Stimulated activated effector memory CD8-positive, alpha-beta T cell treated with anti-CD3 and anti-CD28 coated beads, Interleukin-12 subunit alpha, Interleukin-12 subunit beta, amount 100 ng/mL, for 72 hours (primary cell): ENCODE results near the gene FUT1.
"Not testable (repeated sequence)": the region's sequence is repeated elsewhere in the genome, so short reads cannot be mapped to it uniquely, and the experiment has no call there.

Experiments used
- ATAC-seq: fragments of 150-1000 bp; cut with Tn5 transposase; 2 replicates; pipeline ENCODE4 v1.10.0; 2021
- DNase-seq, 2 donors: peaks; one replicate each; pipeline ENCODE4 v3.0.0; 2021 to 2022; ENCODE audit warnings: low spot score in 2 of 2
- H3K27ac Mint-ChIP-seq: one replicate; pipeline ENCODE4 v1.8.0; 2022; ENCODE audit warnings: mild to moderate bottlenecking, mixed read lengths
- H3K36me3 Mint-ChIP-seq: one replicate; pipeline ENCODE4 v1.8.0; 2022; ENCODE audit warnings: mild to moderate bottlenecking, mixed read lengths
- H3K4me1 Mint-ChIP-seq: one replicate; pipeline ENCODE4 v1.8.0; 2022; ENCODE audit warnings: mixed read lengths
- H3K4me3 Mint-ChIP-seq: one replicate; pipeline ENCODE4 v1.8.0; 2022; ENCODE audit warnings: mild to moderate bottlenecking, mixed read lengths
- H3K9me3 Mint-ChIP-seq: one replicate; pipeline ENCODE4 v1.8.0; 2022; ENCODE audit warnings: mixed read lengths

The FUT1 gene

GRCh38 chr19:48752496-48753365, at the start of gene FUT1:
TSS of gene FUT1 (minus strand) at chr19:48752641. CDS start at chr19:48751281, 1,360 bp downstream.
- peaks cover 22% of the 10 kb centered on the region for H3K4me1 Mint-ChIP-seq
- ATAC-seq (peak; percentile 75), DNase-seq (no peak)
- H3K4me3 Mint-ChIP-seq, result peak within 1 kb of the TSS; percentile 65
- peak within 1 kb of the TSS; percentile 68 for H3K27ac Mint-ChIP-seq
- no peaks in the 10 kb centered on the region for H3K36me3 Mint-ChIP-seq
- no peaks in the 10 kb centered on the region for H3K9me3 Mint-ChIP-seq

- no peak for ATAC-seq
- Mint-ChIP-seq H3K36me3 (peaks cover 5% of the 10 kb centered on the region), H3K4me3 (no peak overlapping the region), H3K4me1 (peaks cover 12% of the 10 kb centered on the region), H3K9me3 (no peaks in the 10 kb centered on the region), H3K27ac (peak overlapping the region; percentile 62)
- DNase-seq, result no peak
These were observed 47.2 kb upstream of the FUT1 start for GRCh38 chr19:48799358-48800300.

GRCh38 chr19:48798937-48799336, 46.5 kb upstream of the FUT1 start:
- Mint-ChIP-seq H3K4me3 (no peak overlapping the region), H3K36me3 (peaks cover 5% of the 10 kb centered on the region), H3K4me1 (peaks cover 16% of the 10 kb centered on the region), H3K27ac (peak overlapping the region; percentile 62), H3K9me3 (no peaks in the 10 kb centered on the region)
- no peak for DNase-seq
- no peak for ATAC-seq

- Mint-ChIP-seq H3K4me1 (peaks cover 16% of the 10 kb centered on the region), H3K36me3 (peaks cover 5% of the 10 kb centered on the region), H3K9me3 (no peaks in the 10 kb centered on the region), H3K27ac (peak overlapping the region; percentile 62), H3K4me3 (no peak overlapping the region)
- no peak for ATAC-seq
- DNase-seq, result no peak
These were observed 44.7 kb upstream of the FUT1 start for GRCh38 chr19:48797103-48797502.

GRCh38 chr19:48796298-48797083, 44.0 kb upstream of the FUT1 start:
- Mint-ChIP-seq H3K9me3 (no peaks in the 10 kb centered on the region), H3K4me3 (no peak overlapping the region), H3K36me3 (peaks cover 5% of the 10 kb centered on the region), H3K4me1 (peaks cover 16% of the 10 kb centered on the region), H3K27ac (peak overlapping the region; percentile 91)
- no peak for ATAC-seq
- DNase-seq, result no peak

- H3K27ac Mint-ChIP-seq, result peak overlapping the region; percentile 91
- DNase-seq, result no peak
- peaks cover 16% of the 10 kb centered on the region for H3K4me1 Mint-ChIP-seq
- no peaks in the 10 kb centered on the region for H3K9me3 Mint-ChIP-seq
- H3K4me3 Mint-ChIP-seq, result peak overlapping the region; percentile 76
- ATAC-seq, result no peak
- peaks cover 5% of the 10 kb centered on the region for H3K36me3 Mint-ChIP-seq
These were observed 43.2 kb upstream of the FUT1 start for GRCh38 chr19:48795685-48796070.

GRCh38 chr19:48795055-48795684, 42.7 kb upstream of the FUT1 start:
- peaks cover 16% of the 10 kb centered on the region for H3K4me1 Mint-ChIP-seq
- peak overlapping the region; percentile 76 for H3K4me3 Mint-ChIP-seq
- H3K27ac Mint-ChIP-seq, result peak overlapping the region; percentile 91
- ATAC-seq (peak; percentile 98), DNase-seq (peak; percentile 79 to 91)
- no peaks in the 10 kb centered on the region for H3K9me3 Mint-ChIP-seq
- peaks cover 3% of the 10 kb centered on the region for H3K36me3 Mint-ChIP-seq

GRCh38 chr19:48794291-48794690, 41.9 kb upstream of the FUT1 start:
- Mint-ChIP-seq H3K9me3 (no peaks in the 10 kb centered on the region), H3K4me3 (peak overlapping the region; percentile 76), H3K27ac (peak overlapping the region; percentile 91), H3K36me3 (no peaks in the 10 kb centered on the region), H3K4me1 (peaks cover 16% of the 10 kb centered on the region)
- ATAC-seq (no peak), DNase-seq (no peak)

- no peak overlapping the region for H3K4me3 Mint-ChIP-seq
- ATAC-seq (no peak), DNase-seq (no peak)
- no peaks in the 10 kb centered on the region for H3K36me3 Mint-ChIP-seq
- H3K4me1 Mint-ChIP-seq, result peaks cover 16% of the 10 kb centered on the region
- H3K9me3 Mint-ChIP-seq, result no peaks in the 10 kb centered on the region
- H3K27ac Mint-ChIP-seq, result no peak overlapping the region
These were observed 40.8 kb upstream of the FUT1 start for GRCh38 chr19:48793271-48793670.

- not testable (repeated sequence) for H3K9me3 Mint-ChIP-seq, ATAC-seq, H3K4me1 Mint-ChIP-seq, DNase-seq, H3K36me3 Mint-ChIP-seq, H3K27ac Mint-ChIP-seq, H3K4me3 Mint-ChIP-seq
These were observed 34.9 kb upstream of the FUT1 start for GRCh38 chr19:48787331-48787730.

- H3K27ac Mint-ChIP-seq, H3K4me3 Mint-ChIP-seq, DNase-seq, H3K9me3 Mint-ChIP-seq, H3K4me1 Mint-ChIP-seq, H3K36me3 Mint-ChIP-seq, ATAC-seq: not testable (repeated sequence)
These were observed 34.0 kb upstream of the FUT1 start for GRCh38 chr19:48786422-48786821.

- no peak overlapping the region for H3K4me3 Mint-ChIP-seq
These were observed 32.1 kb upstream of the FUT1 start for GRCh38 chr19:48784527-48784926.

GRCh38 chr19:48780631-48781391, 28.4 kb upstream of the FUT1 start:
- ATAC-seq (no peak), DNase-seq (no peak)
- H3K9me3 Mint-ChIP-seq, result no peaks in the 10 kb centered on the region
- H3K4me1 Mint-ChIP-seq, result peaks cover 5% of the 10 kb centered on the region
- H3K27ac Mint-ChIP-seq, result no peak overlapping the region
- H3K4me3 Mint-ChIP-seq, result no peak overlapping the region
- peaks cover 6% of the 10 kb centered on the region for H3K36me3 Mint-ChIP-seq

More at GRCh38 chr19:48784527-48784926, 32.1 kb upstream of the FUT1 start:
- Mint-ChIP-seq H3K36me3 (no peaks in the 10 kb centered on the region), H3K9me3 (no peaks in the 10 kb centered on the region), H3K27ac (no peak overlapping the region), H3K4me1 (peaks cover 5% of the 10 kb centered on the region)
- DNase-seq (no peak), ATAC-seq (no peak)

GRCh38 chr19:48779636-48780035, 27.2 kb upstream of the FUT1 start:
- H3K4me3 Mint-ChIP-seq, result no peak overlapping the region
- H3K4me1 Mint-ChIP-seq, result peaks cover 5% of the 10 kb centered on the region
- DNase-seq, result no peak
- no peak for ATAC-seq
- H3K27ac Mint-ChIP-seq, result no peak overlapping the region
- H3K36me3 Mint-ChIP-seq, result peaks cover 6% of the 10 kb centered on the region
- no peaks in the 10 kb centered on the region for H3K9me3 Mint-ChIP-seq
